Thyroid gland (tissue), 4 donors: Measurements from ENCODE around the gene PCDH1. TPM values are rescaled to one million over a fixed set of nuclear protein-coding genes. Genes with fewer than 3 reads are reported as not detected.
A peak's percentile ranks its signal among the peaks of the same experiment; 100 is the strongest.

Experiments used
- DNase-seq, 2 donors: peaks; one replicate each; pipeline ENCODE4 v3.0.0-alpha.2; 2019
- H3K27ac ChIP-seq, 3 donors: fragments of 200-600 bp; sonication (generic); 1 replicate in 2 of 3; 2 replicates in 1 of 3; pipeline ENCODE4 v1.5.1; 2016 to 2019; ENCODE audit warnings: mild to moderate bottlenecking in 1 of 3, moderate library complexity in 1 of 3
- H3K27me3 ChIP-seq: fragments of 200-600 bp; sonication (generic); one replicate; pipeline ENCODE4 v1.5.1; 2019
- H3K36me3 ChIP-seq, 2 donors: fragments of 200-600 bp; sonication (generic); one replicate each; pipeline ENCODE4 v1.5.1; 2016 to 2019
- H3K4me1 ChIP-seq, 2 donors: fragments of 200-600 bp; sonication (generic); one replicate each; pipeline ENCODE4 v1.5.1; 2017 to 2019
- H3K4me3 ChIP-seq, 3 donors: fragments of 200-600 bp; sonication (generic); replicated peaks in 1 of 3; 1 replicate in 2 of 3; 2 replicates in 1 of 3; pipeline ENCODE4 v1.5.1; 2016; ENCODE audit warnings: mild to moderate bottlenecking in 1 of 3
- H3K9me3 ChIP-seq: fragments of 200-600 bp; sonication (generic); one replicate; pipeline ENCODE4 v1.5.1; 2017
- CTCF ChIP-seq, 6 experiments: fragments of 200-600 bp in 3 of 6; fragments of 450-650 bp in 3 of 6; sonication (generic) in 3 of 6; IDR thresholded peaks; one replicate each; pipeline ENCODE4 v1.5.1; 2016 to 2019; ENCODE audit warnings: antibody characterized with exemption in 6 of 6, mild to moderate bottlenecking in 2 of 6, inconsistent platforms in 1 of 6, moderate library complexity in 1 of 6
- POLR2A ChIP-seq, 2 donors: fragments of 450-650 bp; IDR thresholded peaks; one replicate each; pipeline ENCODE4 v1.6.1; 2017; ENCODE audit warnings: antibody characterized with exemption in 2 of 2, mild to moderate bottlenecking in 2 of 2, moderate library complexity in 1 of 2
- WGBS, 2 donors: methylation state at CpG; one replicate each; pipeline ENCODE4 v1.1.5; 2017; 5-methylcytosine and 5-hydroxymethylcytosine counted together
- intact Hi-C: fragments of 100-400 bp; cut with DNase I; formaldehyde crosslinking; loops from one replicate; pipeline ENCODE4 v1.15.1; 2023
- total RNA-seq, 4 donors: library from RNA; depleted of rRNA; stranded (reverse); fragments of >200 nt; gene quantifications; one replicate each; pipeline ENCODE4 v1.2.3, GENCODE V29; 2016

Gene PCDH1
- total RNA-seq, 4 donors from 2014 or later, result 23.4 to 76.2 (median 37.5) TPM

- TF ChIP-seq CTCF (IDR thresholded peaks at IDR 0.05), result no peak
- peak in 1 of 2 donors; percentile 58 for TF ChIP-seq POLR2A (IDR thresholded peaks at IDR 0.05)
- intact Hi-C loops, result no loop called here
- peak; percentile 97 to 98 for DNase-seq
These were observed 12.1 kb downstream of the PCDH1 start for GRCh38 chr5:141866096-141866495.

GRCh38 chr5:141865406-141865805 is 12.8 kb downstream of the PCDH1 start:
- intact Hi-C loops, result no loop called here
- TF ChIP-seq CTCF (IDR thresholded peaks at IDR 0.05), result no peak
- no peak for TF ChIP-seq POLR2A (IDR thresholded peaks at IDR 0.05)
- WGBS, 2 donors, result 86 to 91% methylated on average over 2 of the region's 2 CpGs
- Histone ChIP-seq H3K27ac (peak overlapping the region; percentile 62 to 73 (median 67)), H3K9me3 (no peaks in the 10 kb centered on the region), H3K4me1 (peaks cover 9 to 27% of the 10 kb centered on the region in 2 donors), H3K36me3 (peaks cover 0 to 19% of the 10 kb centered on the region in 2 donors), H3K4me3 (no peak overlapping the region), H3K27me3 (no peaks in the 10 kb centered on the region)
- DNase-seq, result no peak

More at GRCh38 chr5:141866096-141866495, 12.1 kb downstream of the PCDH1 start:
- peak overlapping the region; percentile 62 to 73 (median 67) for H3K27ac ChIP-seq
- H3K36me3 ChIP-seq, result peaks cover 0 to 19% of the 10 kb centered on the region in 2 donors
- H3K4me1 ChIP-seq, result peaks cover 9 to 32% of the 10 kb centered on the region in 2 donors
- no peak overlapping the region for H3K4me3 ChIP-seq
- H3K9me3 ChIP-seq, result no peaks in the 10 kb centered on the region
- no peaks in the 10 kb centered on the region for H3K27me3 ChIP-seq
- WGBS, 2 donors, result 30 to 31% methylated on average over 12 to 13 of the region's 13 CpGs

- 72 to 75% methylated on average over 18 to 22 of the region's 24 CpGs for WGBS, 2 donors
- Histone ChIP-seq H3K4me3 (no peak overlapping the region), H3K27me3 (no peaks in the 10 kb centered on the region), H3K4me1 (peaks cover 9 to 23% of the 10 kb centered on the region in 2 donors), H3K9me3 (no peaks in the 10 kb centered on the region), H3K36me3 (peaks cover 0 to 19% of the 10 kb centered on the region in 2 donors), H3K27ac (peak overlapping the region; percentile 62 to 73 (median 67))
- TF ChIP-seq POLR2A (IDR thresholded peaks at IDR 0.05) (no peak), CTCF (IDR thresholded peaks at IDR 0.05) (no peak)
- intact Hi-C loops, result no loop called here
- peak; percentile 60 to 63 for DNase-seq
These were observed 13.5 kb downstream of the PCDH1 start for GRCh38 chr5:141864371-141865370.

GRCh38 chr5:141863569-141864178 is 14.5 kb downstream of the PCDH1 start:
- Histone ChIP-seq H3K4me3 (no peak overlapping the region), H3K4me1 (peaks cover 10 to 24% of the 10 kb centered on the region in 2 donors), H3K27ac (peak overlapping the region in 1 of 3 donors; percentile 62), H3K27me3 (no peaks in the 10 kb centered on the region), H3K9me3 (no peaks in the 10 kb centered on the region), H3K36me3 (peaks cover 0 to 19% of the 10 kb centered on the region in 2 donors)
- 96 to 97% methylated on average over 18 to 20 of the region's 20 CpGs for WGBS, 2 donors
- no peak for TF ChIP-seq POLR2A (IDR thresholded peaks at IDR 0.05)
- TF ChIP-seq CTCF (IDR thresholded peaks at IDR 0.05), result no peak
- intact Hi-C loops, result no loop called here
- no peak for DNase-seq
